Activated CD4-positive, alpha-beta T cell treated with anti-CD3 and anti-CD28 coated beads, Interleukin-2, amount 10 ng/mL, durations not matched to agents 7 days and 5 days (primary cell): ENCODE results near the gene MYCBP2. TPM values are rescaled to one million over a fixed set of nuclear protein-coding genes. Genes with fewer than 3 reads are reported as not detected.
"Not testable (repeated sequence)": the region's sequence is repeated elsewhere in the genome, so short reads cannot be mapped to it uniquely, and the experiment has no call there.

ENCODE experiments used
- CTCF ChIA-PET: fragments of 350-600 bp; sonication (Branson Sonifier 250); formaldehyde crosslinking; loops from one replicate; lab custom pipeline; 2021; ENCODE audit warnings: antibody characterized with exemption; lab: Charles Lee
- POLR2A ChIA-PET: fragments of 350-600 bp; sonication (Branson Sonifier 250); formaldehyde crosslinking; loops from one replicate; lab custom pipeline; 2021; ENCODE audit warnings: antibody characterized with exemption; lab: Charles Lee
- DNase-seq: peaks from one replicate; pipeline ENCODE4 v3.0.0-alpha.2; 2020
- H3K27ac Mint-ChIP-seq: one replicate; pipeline ENCODE4 v1.8.0; 2021; ENCODE audit warnings: mild to moderate bottlenecking, moderate library complexity, mixed read lengths
- H3K27me3 Mint-ChIP-seq: one replicate; pipeline ENCODE4 v1.8.0; 2021; ENCODE audit warnings: mixed read lengths
- H3K36me3 Mint-ChIP-seq: one replicate; pipeline ENCODE4 v1.8.0; 2021; ENCODE audit warnings: low read depth, mixed read lengths
- H3K4me1 Mint-ChIP-seq: one replicate; pipeline ENCODE4 v1.8.0; 2021; ENCODE audit warnings: mixed read lengths
- H3K4me3 Mint-ChIP-seq: one replicate; pipeline ENCODE4 v1.8.0; 2021; ENCODE audit warnings: mild to moderate bottlenecking, moderate library complexity, mixed read lengths
- H3K9me3 Mint-ChIP-seq: one replicate; pipeline ENCODE4 v1.8.0; 2021; ENCODE audit warnings: mixed read lengths
- total RNA-seq, 2 experiments: library from RNA; stranded (reverse); gene quantifications; one replicate each; pipeline ENCODE4 v1.2.3, GENCODE V29; 2021

Gene MYCBP2
- total RNA-seq, 2 experiments from 2014 or later, result 118 to 129 TPM

DNA sequence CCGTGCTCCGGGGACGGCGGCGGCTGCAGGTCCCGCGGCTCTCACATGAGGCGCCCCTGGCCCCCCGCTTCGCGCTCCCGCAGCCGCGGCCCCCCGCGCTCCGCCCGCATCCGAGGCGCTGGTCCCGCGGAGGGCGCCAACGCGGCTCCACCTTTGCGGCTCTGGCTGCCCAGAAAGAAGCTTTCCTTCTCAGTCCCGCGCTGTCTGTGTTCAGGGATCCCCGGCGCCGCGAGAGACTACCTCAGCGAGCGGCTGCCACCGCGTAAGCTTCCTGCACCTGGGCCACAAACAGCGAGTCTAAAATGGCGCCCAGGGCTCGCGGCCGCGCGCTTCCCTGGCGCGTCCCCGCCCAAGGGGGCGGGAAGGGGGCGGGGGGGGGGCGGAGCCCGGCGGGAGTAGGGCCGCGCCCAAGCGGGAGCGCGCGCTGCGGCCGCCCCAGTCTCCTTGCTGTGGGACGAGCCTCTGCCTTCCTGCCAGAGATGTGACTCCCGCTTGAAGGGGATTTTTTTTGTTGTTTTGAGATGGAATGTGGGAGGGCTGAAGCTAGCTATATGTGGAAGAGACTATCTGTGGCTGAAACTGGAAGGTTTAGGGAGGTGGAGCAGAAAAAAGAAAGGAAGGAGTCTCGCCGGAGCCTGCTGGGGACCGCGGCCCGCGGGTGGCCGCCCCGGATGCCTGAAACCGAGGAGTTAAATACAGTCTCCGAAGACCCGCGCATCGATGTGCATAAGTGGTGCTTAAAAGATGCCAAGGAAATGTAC, 299.9 kb downstream of the MYCBP2 start, which contains the start of gene FBXL3:
Gene FBXL3, minus strand, starts transcription at position 299 of the 761 bp plus-strand sequence. CDS start 5,299 bp downstream, outside the sequence.
- peaks cover 22% of the 10 kb centered on the region for H3K36me3 Mint-ChIP-seq
- peak within 1 kb of the TSS; percentile 94 for H3K4me3 Mint-ChIP-seq
- DNase-seq, result peak; percentile 85
- ChIA-PET POLR2A (interaction anchor here (1.1 kb wide), 1 partner anchor 13 kb away, joined by 3 read pairs; no protein-coding TSS in a partner anchor), CTCF (interaction anchor here (0.6 to 2.2 kb wide), 5 partner anchors 9 to 47 kb away, joined by 3 to 5 read pairs (median 5); no protein-coding TSS in a partner anchor)
- H3K27ac Mint-ChIP-seq, result peak within 1 kb of the TSS; percentile 96
- no peaks in the 10 kb centered on the region for H3K27me3 Mint-ChIP-seq
- H3K9me3 Mint-ChIP-seq, result peaks cover 3% of the 10 kb centered on the region
- H3K4me1 Mint-ChIP-seq, result peaks cover 43% of the 10 kb centered on the region

DNA sequence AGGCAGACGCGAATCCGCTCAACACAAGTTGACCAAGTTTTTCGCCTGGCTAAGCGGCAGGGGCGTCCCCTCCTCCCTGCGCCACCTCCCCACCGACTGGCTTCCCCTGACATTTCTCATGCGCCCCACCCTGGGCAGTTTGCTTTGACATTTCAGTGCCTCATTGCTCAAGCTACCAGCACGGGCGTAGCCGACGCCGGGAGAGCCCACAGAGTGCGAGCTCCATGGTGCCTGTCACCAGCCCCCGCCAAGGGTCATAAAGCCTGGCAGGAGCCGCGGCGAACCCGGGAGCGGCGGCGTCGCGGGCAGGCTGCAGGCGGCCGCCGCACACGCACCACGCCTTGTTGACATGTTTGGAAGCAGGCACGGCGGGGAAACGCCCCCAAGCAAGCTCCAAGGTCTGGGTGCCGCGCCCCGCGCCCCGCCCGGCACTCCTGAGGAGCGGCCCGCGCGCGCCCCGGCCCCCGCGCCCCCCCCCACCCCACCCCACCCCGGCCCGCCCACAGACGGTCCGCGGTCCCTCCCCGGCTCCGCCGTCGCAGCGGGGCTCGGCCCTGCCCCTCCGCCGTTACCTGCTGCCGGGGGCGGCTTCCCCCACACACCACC, 300.5 kb downstream of the MYCBP2 start:
- H3K4me1 Mint-ChIP-seq, result peaks cover 49% of the 10 kb centered on the region
- POLR2A ChIA-PET, result interaction anchor here (1.1 kb wide), 1 partner anchor 13 kb away, joined by 3 read pairs; no protein-coding TSS in a partner anchor
- peaks cover 3% of the 10 kb centered on the region for H3K9me3 Mint-ChIP-seq
- H3K4me3 Mint-ChIP-seq, result peak overlapping the region; percentile 94
- H3K27me3 Mint-ChIP-seq, result no peaks in the 10 kb centered on the region
- H3K36me3 Mint-ChIP-seq, result peaks cover 29% of the 10 kb centered on the region
- H3K27ac Mint-ChIP-seq, result peak overlapping the region; percentile 96
- DNase-seq, result peak; percentile 84
- CTCF ChIA-PET, result interaction anchor here (0.6 to 2.2 kb wide), 4 partner anchors 8 to 46 kb away, joined by 3 to 5 read pairs (median 5); no protein-coding TSS in a partner anchor

DNA sequence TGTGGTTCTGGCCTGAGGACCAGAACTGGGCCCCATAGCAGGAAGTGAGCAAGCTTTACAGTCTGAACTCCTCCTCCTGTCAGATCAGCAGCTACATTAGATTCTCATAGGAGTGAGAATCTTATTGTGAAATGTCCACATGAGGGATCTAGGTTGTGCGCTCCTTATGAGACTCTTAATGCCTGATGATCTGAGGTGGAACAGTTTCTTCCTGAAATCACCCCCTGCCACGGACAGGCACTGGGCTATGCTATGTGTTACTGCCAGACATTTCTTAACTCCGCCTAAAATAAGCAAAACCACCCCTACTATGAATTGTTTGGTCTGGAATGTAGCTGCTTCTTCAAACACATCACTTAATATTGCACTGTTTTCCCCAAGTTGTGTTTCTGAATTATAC, 304.6 kb downstream of the MYCBP2 start:
- no peak for DNase-seq
- POLR2A ChIA-PET, result no interaction called here
- H3K9me3 Mint-ChIP-seq, result no peaks in the 10 kb centered on the region
- CTCF ChIA-PET, result interaction anchor here (2.4 kb wide), 1 partner anchor 14 kb away, joined by 8 read pairs; no protein-coding TSS in a partner anchor
- no peaks in the 10 kb centered on the region for H3K27me3 Mint-ChIP-seq
- no peak overlapping the region for H3K4me3 Mint-ChIP-seq
- no peak overlapping the region for H3K27ac Mint-ChIP-seq
- peaks cover 39% of the 10 kb centered on the region for H3K36me3 Mint-ChIP-seq
- peaks cover 50% of the 10 kb centered on the region for H3K4me1 Mint-ChIP-seq

DNA sequence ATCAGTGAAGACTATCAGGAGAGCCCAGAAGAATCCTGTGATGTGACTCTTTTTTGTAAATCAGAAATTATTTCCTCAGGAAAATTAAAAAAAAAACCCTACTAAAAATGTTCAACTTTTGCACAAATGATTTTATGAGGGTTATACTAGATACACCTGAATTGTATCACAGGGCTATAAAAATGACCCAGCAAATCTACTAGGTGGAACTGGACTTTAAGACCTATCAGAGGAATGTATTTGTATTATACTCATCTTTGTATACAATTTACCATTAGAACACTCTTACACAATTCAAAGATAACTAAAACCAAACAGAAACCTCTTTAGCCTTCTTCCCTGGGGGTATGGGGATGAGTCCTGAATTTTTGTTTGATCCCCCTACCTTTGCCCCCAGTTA, 307.1 kb downstream of the MYCBP2 start:
- Mint-ChIP-seq H3K36me3 (peaks cover 53% of the 10 kb centered on the region), H3K4me1 (peaks cover 48% of the 10 kb centered on the region), H3K9me3 (no peaks in the 10 kb centered on the region), H3K27me3 (no peaks in the 10 kb centered on the region), H3K27ac (no peak overlapping the region), H3K4me3 (no peak overlapping the region)
- CTCF ChIA-PET, result interaction anchor here (0.6 to 1.6 kb wide), 2 partner anchors 16 kb away, joined by 3 to 7 read pairs; no protein-coding TSS in a partner anchor
- POLR2A ChIA-PET, result no interaction called here
- no peak for DNase-seq

DNA sequence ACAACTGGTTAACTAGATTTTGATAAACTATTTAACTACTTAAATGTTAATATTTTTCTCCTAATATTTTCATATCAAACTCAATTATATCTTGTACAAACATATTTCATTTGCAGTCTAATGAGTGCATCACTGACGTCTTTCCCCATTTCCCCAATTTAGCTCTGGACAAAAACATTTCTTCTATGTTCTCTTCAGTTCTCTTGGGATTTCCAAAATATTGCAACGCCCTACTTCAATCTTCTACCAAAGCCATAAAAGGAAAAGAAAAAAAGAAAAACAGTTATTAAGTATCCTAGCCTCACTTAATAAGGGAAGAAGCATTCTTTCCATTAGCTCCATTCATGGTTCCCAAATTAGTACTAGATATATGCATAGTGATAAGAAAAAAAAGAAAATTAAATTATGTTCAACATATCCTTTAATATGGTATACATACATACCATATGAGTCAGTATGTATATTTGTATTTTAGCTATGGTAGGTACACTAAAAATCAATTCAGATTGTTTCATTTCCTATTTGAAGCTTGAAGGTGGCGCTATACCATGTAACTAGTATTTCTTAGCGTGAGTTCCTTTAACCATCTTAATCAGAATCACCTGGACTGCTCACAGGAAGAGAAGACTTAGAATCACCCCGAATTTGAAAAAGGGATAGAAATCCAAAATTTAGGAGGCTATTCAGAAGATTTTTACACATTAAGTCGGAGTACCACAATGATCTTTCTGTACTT, 309.8 kb downstream of the MYCBP2 start:
- Mint-ChIP-seq H3K27ac (no peak overlapping the region), H3K4me3 (no peak overlapping the region), H3K9me3 (no peaks in the 10 kb centered on the region), H3K36me3 (peaks cover 65% of the 10 kb centered on the region), H3K4me1 (peaks cover 23% of the 10 kb centered on the region), H3K27me3 (no peaks in the 10 kb centered on the region)
- ChIA-PET CTCF (interaction anchor here (0.5 to 1.7 kb wide), 4 partner anchors 8 to 170 kb away, joined by 3 to 5 read pairs (median 3); partner anchors contain the start of gene FBXL3), POLR2A (no interaction called here)
- no peak for DNase-seq

DNA sequence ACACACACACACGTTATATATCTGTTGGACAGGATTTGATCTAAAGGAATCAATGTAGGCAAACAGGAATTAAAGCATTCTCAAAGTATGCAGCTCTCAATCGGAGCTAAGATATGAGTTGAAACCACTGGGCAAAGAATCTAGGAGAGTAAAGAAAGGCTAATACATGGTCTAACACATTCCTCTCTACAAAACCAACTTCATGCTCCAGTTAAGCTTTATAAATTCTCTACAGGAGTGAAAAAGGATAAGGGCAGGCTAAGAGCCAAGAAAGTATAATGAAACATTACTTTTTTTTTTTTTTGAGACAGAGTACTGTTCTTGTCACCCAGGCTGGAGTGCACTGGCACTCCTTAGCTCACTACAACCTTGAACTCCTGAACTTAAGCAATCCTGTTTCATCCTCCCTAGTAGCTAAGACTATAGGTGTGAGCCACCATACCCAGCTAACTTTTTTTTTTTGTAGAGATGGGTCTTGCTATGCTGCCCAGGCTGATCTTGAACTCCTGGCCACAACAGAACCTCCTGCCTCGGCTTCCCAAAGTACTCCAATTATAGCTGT, 310.6 kb downstream of the MYCBP2 start:
- Mint-ChIP-seq H3K4me1 (peaks cover 20% of the 10 kb centered on the region), H3K9me3 (no peaks in the 10 kb centered on the region), H3K27me3 (no peaks in the 10 kb centered on the region), H3K27ac (no peak overlapping the region), H3K36me3 (peaks cover 63% of the 10 kb centered on the region), H3K4me3 (no peak overlapping the region)
- ChIA-PET CTCF (interaction anchor here (0.9 to 1.7 kb wide), 3 partner anchors 8 to 16 kb away, joined by 3 to 5 read pairs (median 3); partner anchors contain the start of gene FBXL3), POLR2A (no interaction called here)
- DNase-seq, result no peak

DNA sequence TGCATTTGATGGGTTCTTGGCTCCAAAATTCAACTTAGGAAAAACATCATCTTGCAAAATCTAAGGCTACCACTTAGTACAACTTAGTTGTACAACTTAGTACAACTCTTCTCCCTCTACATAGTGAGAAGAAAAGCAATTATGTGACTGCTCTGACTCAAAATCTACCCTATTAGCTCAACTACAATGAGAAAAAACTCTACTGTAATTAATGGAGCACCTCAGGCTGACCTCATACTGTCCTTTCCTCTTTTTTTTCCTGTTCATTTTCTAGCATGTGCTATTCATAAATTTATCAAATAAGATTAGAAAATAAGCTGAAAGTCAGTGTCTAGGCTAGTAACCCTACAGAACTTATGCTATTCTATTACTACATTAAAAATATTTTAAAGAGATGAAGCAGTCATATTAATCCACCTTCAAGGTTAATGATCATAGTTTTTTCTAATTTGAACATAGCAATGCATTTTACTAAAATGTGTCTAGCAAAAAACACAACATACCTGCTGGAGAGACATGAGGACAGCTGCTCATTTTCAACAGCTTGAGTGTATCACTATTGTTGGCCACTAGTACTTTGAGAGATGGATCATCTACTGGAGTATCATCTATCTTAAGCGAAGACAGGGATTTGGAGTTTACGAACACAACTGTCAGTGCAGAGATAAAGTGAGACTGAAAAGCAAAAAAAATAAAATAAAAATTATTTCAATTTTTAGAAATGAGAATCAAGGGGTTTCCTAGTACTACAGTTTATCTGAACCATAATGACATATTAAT, 311.8 kb downstream of the MYCBP2 start:
- Mint-ChIP-seq H3K27me3 (no peaks in the 10 kb centered on the region), H3K4me3 (no peak overlapping the region), H3K4me1 (peaks cover 14% of the 10 kb centered on the region), H3K36me3 (peaks cover 68% of the 10 kb centered on the region), H3K9me3 (no peaks in the 10 kb centered on the region), H3K27ac (no peak overlapping the region)
- no peak for DNase-seq
- POLR2A ChIA-PET, result no interaction called here
- CTCF ChIA-PET, result interaction anchor here (0.8 to 1.1 kb wide), 2 partner anchors 10 to 130 kb away, joined by 3 read pairs; no protein-coding TSS in a partner anchor

DNA sequence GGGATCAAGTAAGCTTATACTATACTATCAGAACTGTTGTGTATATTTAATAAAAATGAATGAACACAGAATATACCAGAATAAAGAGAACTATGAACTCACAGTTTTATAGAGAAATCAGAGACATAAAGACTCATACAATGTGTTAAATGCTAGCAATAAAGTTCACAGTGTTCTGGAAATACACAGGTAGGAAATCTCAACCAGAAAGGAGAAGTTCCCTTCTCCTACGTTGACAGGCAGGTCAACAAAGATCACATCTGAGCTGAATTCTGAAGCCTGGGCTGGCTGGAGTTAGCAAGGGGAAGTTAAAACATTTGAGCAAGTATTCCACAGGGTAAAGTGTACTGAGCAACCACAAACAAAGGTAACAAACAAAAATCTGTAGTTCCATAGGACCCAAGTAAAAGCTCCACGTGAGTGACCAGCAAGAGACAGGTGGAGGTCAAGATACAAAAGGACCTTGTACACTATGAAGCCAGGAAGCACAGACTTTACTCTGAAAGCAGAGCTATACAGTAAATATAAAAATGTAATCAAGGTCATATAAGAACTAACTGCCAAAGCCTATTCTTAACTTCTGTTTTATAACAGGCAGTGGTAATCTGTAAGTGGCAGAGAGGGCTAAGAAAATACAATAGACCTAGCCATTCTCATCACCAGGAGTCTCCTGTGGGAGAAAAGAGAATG, 312.9 kb downstream of the MYCBP2 start:
- DNase-seq, result no peak
- H3K36me3 Mint-ChIP-seq, result peaks cover 76% of the 10 kb centered on the region
- H3K4me3 Mint-ChIP-seq, result no peak overlapping the region
- H3K4me1 Mint-ChIP-seq, result peaks cover 18% of the 10 kb centered on the region
- H3K9me3 Mint-ChIP-seq, result no peaks in the 10 kb centered on the region
- POLR2A ChIA-PET, result interaction anchor here (1.1 kb wide), 1 partner anchor 12 kb away, joined by 3 read pairs; no protein-coding TSS in a partner anchor
- CTCF ChIA-PET, result interaction anchor here (0.5 to 1.1 kb wide), 3 partner anchors 21 to 1316 kb away, joined by 3 to 4 read pairs (median 3); no protein-coding TSS in a partner anchor
- no peak overlapping the region for H3K27ac Mint-ChIP-seq
- no peaks in the 10 kb centered on the region for H3K27me3 Mint-ChIP-seq

DNA sequence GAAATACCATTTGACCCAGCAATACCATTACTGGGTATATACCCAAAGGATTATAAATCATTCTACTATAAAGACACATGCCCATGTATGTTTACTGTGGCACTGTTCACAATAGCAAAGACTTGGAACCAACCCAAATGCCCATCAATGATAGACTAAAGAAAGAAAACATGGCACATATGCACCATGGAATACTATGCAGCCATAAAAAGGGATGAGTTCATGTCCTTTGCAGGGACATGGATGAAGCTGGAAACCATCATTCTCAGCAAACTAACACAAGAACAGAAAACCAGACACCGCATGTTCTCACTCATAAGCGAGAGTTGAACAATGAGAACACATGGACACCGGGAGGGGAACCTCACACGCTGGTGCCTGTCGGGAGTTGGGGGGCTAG, 317.2 kb downstream of the MYCBP2 start:
- H3K36me3 Mint-ChIP-seq, result peaks cover 64% of the 10 kb centered on the region
- peaks cover 17% of the 10 kb centered on the region for H3K4me1 Mint-ChIP-seq
- H3K9me3 Mint-ChIP-seq, POLR2A ChIA-PET, H3K4me3 Mint-ChIP-seq, DNase-seq, H3K27ac Mint-ChIP-seq, H3K27me3 Mint-ChIP-seq: not testable (repeated sequence)
- CTCF ChIA-PET, result interaction anchor here (1.9 kb wide), 1 partner anchor 10 kb away, joined by 6 read pairs; no protein-coding TSS in a partner anchor

DNA sequence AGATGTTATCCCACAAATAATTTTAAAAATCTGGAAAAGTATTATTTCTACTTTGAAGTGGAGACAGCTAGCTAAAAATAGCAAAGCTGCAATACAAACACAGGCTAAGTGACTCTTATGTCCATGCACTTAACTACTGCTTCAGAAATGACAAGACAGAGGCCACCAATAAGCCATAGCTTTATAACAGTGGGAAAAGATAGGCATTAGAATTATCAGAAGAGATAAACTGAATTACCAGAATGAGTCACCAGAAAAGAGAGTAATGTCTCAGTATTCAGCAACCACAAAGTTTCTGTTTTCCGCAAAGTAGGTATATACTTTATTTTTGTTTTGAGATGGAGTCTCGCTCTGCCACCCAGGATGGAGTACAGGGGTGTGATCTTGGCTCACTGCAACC, 317.9 kb downstream of the MYCBP2 start:
- H3K9me3 Mint-ChIP-seq, result no peaks in the 10 kb centered on the region
- POLR2A ChIA-PET, result no interaction called here
- peaks cover 57% of the 10 kb centered on the region for H3K36me3 Mint-ChIP-seq
- H3K4me1 Mint-ChIP-seq, result peaks cover 17% of the 10 kb centered on the region
- CTCF ChIA-PET, result interaction anchor here (0.7 to 2.4 kb wide), 2 partner anchors 8 to 12 kb away, joined by 3 to 8 read pairs; no protein-coding TSS in a partner anchor
- no peak overlapping the region for H3K4me3 Mint-ChIP-seq
- no peaks in the 10 kb centered on the region for H3K27me3 Mint-ChIP-seq
- H3K27ac Mint-ChIP-seq, result no peak overlapping the region
- no peak for DNase-seq

DNA sequence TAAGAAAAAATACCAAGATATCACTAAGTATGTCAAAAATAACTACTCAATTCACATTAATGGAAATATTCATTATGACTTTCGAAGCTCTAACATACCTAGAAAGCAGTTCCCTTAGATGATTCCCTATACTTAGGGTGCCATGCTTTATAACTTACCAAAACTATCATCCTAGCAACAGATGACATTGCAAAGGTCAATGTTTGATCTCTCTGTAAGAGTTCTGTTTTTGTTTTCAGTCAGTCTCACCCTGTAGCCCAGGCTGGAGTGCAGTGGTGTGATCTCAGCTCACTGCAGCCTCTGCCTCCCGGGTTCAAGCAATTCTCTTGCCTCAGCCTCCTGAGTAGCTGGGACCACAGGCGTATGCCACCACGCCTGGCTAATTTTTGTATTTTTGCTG, 318.6 kb downstream of the MYCBP2 start:
- CTCF ChIA-PET, result interaction anchor here (0.7 to 2.4 kb wide), 2 partner anchors 8 to 13 kb away, joined by 3 to 8 read pairs; no protein-coding TSS in a partner anchor
- H3K27me3 Mint-ChIP-seq, H3K27ac Mint-ChIP-seq, H3K9me3 Mint-ChIP-seq, DNase-seq, POLR2A ChIA-PET, H3K4me3 Mint-ChIP-seq: not testable (repeated sequence)
- peaks cover 17% of the 10 kb centered on the region for H3K4me1 Mint-ChIP-seq
- H3K36me3 Mint-ChIP-seq, result peaks cover 50% of the 10 kb centered on the region
